HG03025 (cell line): ENCODE results near the gene UNC45B.
"Not testable (repeated sequence)": the region's sequence is repeated elsewhere in the genome, so short reads cannot be mapped to it uniquely, and the experiment has no call there.

Experiments used
- ATAC-seq: cut with Tn5 transposase; IDR thresholded peaks from one replicate; pipeline ENCODE4 v1.9.1; 2021; ENCODE audit warnings: mild to moderate bottlenecking, moderate library complexity; ENCODE audit not compliant: unreplicated experiment, low FRiP score

Gene UNC45B

DNA sequence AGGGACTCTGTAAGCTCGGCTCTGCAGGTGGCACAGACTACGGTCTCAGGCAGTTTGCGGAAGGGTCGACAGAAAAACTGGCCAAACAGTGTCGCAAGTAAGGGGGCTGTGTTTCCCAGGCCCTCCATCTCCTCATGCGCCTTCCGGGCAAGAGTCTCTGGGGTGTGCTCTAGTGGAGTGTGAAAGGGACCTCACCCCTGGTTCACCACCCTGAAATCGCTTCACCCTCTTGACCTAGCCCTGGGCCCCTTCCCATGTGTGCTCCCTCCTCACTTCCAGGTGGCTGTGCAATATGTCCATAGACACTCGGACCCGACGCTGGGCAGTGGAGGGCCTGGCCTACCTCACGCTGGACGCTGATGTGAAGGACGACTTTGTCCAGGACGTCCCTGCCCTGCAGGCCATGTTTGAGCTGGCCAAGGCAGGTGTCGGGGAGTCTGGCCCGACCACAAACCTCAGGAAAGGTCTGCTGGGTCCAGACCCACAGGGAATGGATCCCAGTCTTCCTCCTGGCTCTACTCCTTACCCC lies 22.3 kb downstream of the UNC45B start:
- no peak for ATAC-seq

DNA sequence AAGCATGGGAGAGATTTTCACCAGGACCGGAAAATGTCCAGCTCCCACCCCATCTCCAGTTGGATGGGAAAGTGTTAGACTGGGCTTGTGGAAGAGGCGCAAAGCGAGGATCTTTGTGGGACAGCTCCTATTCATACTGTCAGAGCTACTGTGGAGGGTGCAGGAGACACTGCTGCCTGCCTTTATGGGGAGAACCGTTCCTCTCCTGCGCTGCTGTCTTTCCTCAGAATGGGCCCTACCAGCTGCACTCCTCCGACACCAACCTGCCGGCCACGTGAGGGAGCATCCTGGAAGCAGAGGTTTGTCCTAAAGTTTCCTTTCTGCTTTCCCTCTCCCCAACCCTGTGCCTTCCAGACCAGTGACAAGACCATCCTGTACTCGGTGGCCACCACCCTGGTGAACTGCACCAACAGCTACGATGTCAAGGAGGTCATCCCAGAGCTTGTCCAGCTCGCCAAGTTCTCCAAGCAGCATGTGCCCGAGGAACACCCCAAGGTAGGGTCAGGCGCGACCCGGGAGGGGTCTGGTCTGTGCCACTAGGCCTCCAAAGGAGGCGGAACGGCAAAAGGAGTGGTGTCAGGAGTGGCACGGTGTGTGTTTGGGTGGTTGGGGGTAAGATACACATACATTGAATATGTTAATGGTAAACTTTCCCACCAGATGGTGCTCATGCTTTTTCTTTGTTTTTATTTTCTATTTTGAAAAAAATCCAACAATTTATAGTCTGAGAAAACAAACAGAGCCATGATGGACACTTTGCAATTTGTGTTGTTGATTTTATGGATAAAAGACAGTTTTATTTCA lies 23.6 kb downstream of the UNC45B start:
- ATAC-seq, result no peak

DNA sequence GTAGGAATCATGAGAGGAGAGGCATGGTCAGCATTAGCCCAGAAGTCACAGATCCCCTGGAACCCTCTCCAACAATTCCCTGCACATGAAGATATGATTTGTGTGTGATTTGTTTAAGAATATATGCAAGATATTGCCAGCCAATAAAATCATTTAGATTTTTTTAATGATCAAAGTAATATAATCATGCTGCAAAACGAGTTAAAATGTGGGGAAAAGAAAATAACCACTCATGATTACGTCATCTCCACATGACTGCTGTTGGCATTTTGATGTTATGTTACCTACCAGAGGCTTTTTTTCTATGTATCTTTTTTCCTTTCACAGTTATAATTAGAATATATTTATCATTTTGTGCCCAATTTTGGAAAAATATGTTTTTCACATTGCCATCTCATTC lies 24.2 kb downstream of the UNC45B start:
- no peak for ATAC-seq

DNA sequence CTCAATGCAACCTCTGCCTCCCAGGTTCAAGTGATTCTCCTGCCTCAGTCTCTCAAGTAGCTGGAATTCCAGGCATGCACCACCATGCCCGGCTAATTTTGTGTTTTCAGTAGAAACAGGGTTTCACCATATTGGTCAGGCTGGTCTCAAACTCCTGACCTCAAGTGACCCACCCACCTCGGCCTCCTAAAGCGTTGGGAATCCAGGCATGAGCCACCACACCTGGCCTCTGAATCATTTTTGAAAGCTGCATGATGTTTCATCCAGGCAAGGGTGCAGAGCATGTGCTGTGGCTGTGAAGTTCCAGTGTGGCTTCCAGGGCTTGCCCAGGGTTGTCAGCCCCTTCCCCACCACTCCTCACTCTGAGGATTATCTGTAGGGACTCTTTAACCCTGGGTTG lies 24.7 kb downstream of the UNC45B start:
- ATAC-seq, result not testable (repeated sequence)

DNA sequence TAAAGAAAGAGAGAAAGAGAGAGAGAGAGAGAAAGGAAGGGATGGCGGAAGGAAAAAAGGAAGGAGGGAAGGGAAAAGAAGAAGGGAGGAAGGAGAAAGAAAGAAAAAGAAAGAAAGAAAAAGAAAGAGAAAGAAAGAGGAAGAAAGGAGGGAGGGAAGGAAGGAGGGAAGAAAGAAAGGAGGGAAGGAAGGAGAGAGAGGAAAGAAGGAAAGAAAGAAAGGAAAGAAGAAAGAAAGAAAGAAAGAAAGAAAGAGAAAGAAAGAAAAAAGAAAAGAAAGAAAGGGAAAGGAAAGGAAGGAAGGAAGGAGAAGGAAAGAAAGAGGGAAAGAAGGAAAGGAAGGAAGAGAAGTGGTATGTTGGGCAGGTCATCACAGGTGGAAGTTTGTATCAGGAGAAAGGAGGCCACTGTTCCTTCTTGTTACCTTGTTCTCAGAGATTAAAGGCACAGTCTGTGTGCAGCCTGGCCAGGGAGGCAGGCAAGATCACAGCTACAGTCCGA lies 27.3 kb downstream of the UNC45B start:
- no peak for ATAC-seq

DNA sequence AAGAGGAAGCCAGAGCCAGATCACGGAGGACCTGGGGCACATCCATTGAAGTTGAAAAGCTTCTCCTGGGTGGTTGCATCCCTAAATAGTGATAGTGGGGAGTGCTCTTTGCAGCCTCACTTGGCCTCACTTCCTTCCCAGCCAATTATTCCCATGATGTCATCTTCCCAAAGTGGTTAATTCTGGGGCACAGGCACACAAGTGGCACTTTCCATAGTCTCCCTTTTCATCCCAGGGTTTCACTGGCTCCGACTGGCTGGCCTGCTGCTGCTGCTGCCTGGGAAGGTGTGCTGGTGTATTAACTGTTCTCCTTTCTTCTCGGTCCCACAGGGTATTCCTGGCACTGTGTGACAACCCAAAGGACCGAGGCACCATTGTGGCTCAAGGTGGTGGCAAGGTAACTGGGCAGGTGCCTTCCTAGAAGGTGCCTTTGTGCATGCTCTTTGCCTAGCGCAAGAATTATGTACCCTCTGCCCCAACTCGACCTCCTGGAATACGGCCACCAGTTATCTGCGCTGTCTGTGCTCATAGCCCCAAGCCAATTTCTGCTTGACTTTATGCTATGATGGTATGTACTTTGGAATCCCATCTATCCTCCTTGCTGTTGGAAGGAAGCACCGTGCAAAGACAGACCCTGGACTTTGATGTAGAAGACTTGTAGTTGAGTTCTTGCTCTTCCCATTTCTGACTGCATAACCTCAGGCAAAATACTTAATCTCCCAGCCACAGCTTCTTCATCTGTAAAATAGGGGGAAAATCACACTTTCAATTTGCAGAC lies 28.2 kb downstream of the UNC45B start:
- no peak for ATAC-seq

DNA sequence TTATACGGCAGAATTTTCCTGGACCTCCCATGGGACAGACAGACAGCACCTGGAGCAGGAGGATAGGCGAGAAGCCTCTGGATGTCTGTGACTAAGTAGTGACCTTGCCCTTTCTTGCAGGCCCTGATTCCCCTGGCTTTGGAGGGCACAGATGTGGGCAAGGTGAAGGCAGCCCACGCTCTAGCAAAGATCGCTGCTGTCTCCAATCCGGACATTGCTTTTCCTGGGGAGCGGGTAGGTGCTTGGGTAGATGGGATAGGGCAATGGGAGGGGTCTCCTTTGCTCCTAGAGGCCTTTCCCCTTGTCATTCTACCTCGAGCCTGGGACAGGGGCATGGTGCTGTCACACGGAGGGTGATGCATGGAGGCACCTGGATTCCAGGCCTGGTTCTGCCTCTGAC lies 29.3 kb downstream of the UNC45B start:
- ATAC-seq, result no peak

DNA sequence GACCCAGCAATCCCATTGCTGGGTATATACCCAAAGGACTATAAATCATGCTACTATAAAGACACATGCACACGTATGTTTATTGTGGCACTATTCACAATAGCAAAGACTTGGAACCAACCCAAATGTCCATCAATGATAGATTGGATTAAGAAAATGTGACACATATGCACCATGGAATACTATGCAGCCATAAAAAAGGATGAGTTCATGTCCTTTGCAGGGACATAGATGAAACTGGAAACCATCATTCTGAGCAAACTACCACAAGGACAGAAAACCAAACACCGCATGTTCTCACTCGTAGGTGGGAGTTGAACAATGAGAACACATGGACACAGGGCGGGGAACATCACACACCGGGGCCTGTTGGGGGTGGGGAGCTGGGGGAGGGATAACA lies 31.8 kb downstream of the UNC45B start:
- not testable (repeated sequence) for ATAC-seq

DNA sequence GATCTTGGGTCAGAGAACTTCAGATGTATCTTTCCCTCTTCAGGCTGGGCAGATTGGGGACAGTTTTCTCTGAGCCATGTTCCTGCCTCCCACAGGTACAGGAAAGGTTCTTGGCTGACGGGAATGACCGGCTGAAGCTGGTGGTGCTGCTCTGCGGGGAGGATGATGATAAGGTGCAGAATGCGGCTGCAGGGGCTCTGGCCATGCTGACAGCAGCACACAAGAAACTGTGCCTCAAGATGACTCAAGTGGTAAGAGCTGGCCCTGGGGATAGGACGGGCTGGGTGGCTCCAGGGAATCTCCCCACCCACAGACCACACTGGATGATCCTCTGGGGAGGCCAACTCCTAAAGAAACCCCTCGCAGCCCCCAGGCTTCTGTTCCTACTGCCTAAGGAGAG lies 35.7 kb downstream of the UNC45B start:
- ATAC-seq, result no peak

DNA sequence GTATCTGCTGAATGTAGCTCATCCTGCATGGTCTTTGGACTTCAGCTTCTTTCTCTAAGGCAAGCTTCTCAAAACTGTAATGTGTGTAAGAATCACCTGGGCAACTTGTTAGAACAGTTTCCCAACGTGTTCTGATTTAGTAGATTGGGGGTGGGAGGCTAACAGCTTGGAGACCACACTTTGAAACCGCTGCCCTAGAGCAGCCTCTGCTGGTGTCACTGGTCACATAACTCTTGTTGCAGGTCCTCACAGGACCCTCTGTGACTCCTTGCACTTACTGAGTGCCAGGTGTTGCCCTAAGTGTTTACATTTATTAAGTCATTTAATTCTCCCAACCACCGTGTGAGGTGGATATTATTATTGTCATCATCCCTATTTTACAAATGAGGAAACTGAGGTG lies 36.7 kb downstream of the UNC45B start:
- no peak for ATAC-seq

DNA sequence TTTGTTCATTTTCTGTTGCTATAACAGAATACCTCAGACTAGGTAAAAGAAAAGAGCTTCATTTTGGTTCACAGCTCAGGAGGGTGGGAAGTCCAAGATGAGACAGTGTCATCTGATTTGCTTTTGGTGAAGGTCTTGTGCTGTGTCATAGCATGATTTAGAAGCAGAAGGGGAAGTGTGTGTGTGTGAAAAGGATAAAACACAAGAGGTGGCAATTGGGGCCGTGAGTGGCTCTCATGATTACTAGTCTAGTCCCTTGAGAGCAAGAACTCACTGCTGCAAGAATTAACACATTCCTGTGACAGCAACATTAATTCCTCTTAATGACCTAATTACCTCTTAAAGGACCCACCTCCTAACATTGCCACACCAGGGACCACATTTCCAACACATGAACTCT lies 38.2 kb downstream of the UNC45B start:
- no peak for ATAC-seq

DNA sequence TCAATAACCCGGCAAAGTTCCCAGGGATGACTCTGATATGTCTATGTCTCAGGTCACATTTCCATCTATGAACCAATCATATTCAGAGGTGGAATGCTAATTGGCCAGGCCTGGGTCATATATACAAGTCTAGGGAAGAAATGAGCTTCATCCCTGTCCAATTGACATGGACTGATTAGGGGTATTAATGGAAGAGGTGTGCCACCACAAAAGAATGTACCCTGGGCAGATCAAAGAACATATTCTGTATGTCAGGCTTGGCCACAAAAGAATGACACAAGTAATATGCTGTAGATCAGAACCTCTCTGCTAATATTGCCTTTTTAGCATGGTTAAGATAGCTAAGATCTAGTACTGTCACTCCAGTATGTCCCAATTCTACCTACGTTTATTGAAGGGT lies 39.9 kb downstream of the UNC45B start:
- no peak for ATAC-seq

DNA sequence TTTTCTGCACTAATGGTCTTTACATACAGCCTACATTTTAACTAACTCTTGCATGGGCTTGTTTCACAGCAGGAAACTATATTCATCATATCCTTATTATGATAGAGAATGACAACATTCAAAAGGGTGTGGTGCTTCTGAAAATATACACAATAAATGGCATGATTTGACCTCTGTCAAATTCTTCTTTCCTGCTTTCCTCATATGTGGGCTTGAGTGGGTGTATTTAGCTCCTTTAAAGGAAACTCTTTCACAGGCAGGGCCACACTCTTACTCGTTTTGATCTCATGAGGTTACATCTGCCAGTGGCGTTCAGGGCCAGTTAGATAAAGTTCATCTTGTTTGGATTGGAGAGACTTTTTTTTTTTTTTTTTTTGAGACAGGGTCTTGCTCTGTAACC lies 40.5 kb downstream of the UNC45B start:
- no peak for ATAC-seq

DNA sequence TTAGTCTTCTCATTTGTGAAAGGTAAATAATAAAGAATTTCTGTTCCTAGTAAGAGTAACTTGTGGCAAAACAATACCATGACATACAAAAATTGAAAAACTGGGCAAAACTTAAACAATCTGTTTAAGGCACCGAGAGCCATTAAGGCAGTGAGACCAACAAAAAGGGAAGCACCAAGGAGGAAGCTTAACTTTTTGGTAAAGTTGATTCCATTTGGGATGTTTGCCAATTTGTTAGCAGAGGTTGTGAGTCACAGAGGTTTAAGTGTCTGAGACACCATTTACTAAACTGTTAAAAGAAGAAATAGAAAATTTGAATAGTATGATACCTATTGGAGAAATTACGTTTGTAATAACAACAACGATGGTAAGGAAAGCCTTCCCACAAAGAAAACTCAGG lies 41.7 kb downstream of the UNC45B start:
- no peak for ATAC-seq

DNA sequence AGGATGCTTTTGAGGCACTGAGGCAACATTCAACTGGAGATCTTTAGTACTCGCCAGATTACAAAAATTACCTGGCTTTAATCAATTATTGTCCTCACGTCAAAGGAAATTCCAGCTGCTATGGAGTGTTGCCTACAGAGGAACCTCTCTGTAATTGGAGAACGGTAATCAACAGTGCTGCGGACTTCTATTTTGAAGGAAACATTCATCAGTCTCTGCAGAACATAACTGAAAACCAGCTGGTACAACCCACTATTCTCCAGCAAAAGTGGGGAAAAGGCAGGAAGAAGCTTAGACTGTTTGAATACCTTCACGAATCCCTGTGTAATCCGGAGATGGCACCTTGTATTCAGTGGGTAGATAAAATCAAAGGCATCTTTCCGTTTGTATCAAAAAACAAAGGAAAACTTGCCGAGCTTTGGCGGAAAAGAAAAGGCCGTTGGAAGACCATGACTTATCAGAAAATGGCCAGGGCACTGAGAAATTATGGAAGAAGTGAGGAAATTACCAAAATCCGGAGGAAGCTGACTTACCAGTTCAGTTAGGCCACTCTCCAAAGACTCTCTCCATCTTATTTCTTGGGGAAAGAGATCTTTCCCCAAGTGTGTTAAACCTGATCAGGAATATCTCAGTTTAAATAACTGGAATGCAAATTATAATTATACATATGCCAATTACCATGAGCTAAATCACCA lies 43.5 kb downstream of the UNC45B start:
- no peak for ATAC-seq

DNA sequence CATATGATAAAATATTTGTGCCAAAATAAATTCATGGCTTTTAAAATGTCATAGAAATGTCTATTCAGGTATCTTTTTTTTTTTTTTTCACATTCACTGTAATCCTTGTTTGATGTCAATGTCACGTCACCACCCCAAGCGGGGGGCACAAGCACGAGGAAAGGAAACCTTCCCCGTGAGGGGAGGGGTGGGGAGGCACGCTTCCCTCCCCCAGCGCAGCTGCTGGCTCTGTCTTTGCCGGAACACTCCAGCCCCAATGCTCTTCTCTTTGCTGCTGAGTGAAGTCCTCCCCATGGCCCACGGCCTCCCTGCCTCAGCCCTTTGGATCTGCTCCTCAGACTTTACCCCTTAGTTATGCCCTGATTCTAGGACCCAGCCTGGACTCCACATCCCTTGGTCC lies 45.1 kb downstream of the UNC45B start:
- ATAC-seq, result no peak

DNA sequence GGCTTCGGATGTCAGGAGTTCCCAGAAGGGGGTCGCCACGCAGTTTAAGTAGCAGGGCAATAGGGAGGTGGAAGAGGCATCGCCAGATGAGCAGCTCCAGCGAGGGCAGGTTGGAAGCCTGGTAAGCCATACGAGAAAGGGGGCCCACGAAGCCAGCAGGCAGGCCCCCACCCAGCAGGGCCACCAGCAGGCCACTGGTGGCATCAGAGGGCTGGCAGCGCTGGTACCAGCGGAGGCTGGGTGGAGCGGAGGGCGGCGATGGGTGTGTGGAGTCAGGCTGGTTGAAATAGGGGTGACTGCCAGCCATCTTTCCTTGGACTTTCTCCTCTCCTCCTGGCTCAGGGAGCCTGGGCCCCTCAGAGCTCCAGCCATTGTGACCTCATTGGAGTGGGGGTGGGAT lies 46.4 kb downstream of the UNC45B start, which contains the start of gene SLC35G3:
Gene SLC35G3 (minus strand): TSS at position 393 of the 400 bp plus-strand sequence. CDS start 86 bp downstream, at position 307.
- ATAC-seq, result not testable (repeated sequence)

DNA sequence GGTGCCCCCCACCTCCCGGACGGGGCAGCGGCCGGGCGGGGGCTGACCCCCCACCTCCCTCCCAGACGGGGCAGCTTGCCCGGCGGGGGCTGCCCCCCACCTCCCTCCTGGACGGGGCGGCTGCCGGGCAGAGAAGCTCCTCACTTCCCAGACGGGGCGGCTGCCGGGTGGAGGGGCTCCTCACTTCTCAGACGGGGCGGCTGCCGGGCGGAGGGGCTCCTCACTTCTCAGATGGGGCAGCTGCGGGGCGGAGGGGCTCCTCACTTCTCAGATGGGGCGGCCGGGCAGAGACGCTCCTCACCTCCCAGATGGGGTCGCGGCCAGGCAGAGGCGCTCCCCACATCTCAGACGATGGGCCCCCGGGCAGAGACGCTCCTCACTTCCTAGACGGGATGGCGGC lies 47.4 kb downstream of the UNC45B start:
- ATAC-seq, result not testable (repeated sequence)

DNA sequence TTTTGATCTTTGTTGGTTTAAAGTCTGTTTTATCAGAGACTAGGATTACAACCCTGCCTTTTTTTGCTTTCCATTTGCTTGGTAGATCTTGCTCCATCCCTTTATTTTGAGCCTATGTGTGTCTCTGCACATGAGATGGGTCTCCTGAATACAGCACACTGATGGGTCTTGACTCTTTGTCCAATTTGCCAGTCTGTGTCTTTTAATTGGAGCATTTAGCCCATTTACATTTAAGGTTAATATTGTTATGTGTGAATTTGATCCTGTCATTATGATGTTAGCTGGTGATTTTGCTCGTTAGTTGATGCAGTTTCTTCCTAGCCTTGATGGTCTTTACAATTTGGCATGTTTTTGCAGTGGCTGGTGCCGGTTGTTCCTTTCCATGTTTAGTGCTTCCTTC lies 55.0 kb downstream of the UNC45B start:
- not testable (repeated sequence) for ATAC-seq

DNA sequence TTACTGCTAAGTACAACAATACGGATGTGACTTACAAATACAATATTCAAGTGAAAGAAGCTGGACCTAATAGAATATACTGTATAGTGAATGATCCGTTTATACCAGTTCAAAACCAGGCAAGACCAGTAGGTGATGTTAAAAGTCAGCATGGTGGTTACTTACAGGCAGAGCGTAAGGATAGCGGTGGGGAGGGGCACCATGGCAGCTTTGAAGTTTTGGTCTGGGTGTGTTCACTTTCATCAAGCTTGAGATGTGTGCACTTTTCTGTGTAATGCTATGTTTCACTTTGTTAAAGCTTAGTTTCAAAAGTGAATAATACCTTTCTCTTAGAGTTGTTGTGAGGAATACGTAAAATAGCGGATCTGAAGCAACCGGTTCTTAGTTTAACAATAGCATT lies 63.1 kb downstream of the UNC45B start:
- ATAC-seq, result no peak

DNA sequence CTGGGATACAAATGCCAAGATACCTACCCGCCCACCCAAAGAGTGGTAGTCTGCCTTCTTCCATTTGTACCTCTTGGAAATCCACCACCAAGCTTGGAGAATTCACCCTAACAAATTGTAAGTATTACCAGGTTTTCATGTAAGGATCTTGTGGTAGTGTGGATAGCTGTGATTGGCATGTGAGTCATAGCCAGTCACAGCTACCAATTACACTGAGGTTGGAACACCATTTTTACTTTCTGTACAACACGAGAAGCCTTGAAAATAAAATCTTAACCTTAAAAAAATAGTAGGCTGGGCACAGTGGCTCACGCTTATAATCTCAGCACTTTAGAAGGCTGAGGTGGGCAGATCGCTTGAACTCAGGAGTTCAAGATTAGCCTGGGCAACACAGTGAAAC lies 65.1 kb downstream of the UNC45B start:
- ATAC-seq, result no peak
